HG02973 (cell line): ENCODE results near the gene KCNK2.

Experiments
- ATAC-seq: cut with Tn5 transposase; IDR thresholded peaks from one replicate; pipeline ENCODE4 v1.9.1; 2021; ENCODE audit warnings: moderate library complexity; ENCODE audit not compliant: unreplicated experiment

Gene KCNK2, protein sequence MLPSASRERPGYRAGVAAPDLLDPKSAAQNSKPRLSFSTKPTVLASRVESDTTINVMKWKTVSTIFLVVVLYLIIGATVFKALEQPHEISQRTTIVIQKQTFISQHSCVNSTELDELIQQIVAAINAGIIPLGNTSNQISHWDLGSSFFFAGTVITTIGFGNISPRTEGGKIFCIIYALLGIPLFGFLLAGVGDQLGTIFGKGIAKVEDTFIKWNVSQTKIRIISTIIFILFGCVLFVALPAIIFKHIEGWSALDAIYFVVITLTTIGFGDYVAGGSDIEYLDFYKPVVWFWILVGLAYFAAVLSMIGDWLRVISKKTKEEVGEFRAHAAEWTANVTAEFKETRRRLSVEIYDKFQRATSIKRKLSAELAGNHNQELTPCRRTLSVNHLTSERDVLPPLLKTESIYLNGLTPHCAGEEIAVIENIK

DNA sequence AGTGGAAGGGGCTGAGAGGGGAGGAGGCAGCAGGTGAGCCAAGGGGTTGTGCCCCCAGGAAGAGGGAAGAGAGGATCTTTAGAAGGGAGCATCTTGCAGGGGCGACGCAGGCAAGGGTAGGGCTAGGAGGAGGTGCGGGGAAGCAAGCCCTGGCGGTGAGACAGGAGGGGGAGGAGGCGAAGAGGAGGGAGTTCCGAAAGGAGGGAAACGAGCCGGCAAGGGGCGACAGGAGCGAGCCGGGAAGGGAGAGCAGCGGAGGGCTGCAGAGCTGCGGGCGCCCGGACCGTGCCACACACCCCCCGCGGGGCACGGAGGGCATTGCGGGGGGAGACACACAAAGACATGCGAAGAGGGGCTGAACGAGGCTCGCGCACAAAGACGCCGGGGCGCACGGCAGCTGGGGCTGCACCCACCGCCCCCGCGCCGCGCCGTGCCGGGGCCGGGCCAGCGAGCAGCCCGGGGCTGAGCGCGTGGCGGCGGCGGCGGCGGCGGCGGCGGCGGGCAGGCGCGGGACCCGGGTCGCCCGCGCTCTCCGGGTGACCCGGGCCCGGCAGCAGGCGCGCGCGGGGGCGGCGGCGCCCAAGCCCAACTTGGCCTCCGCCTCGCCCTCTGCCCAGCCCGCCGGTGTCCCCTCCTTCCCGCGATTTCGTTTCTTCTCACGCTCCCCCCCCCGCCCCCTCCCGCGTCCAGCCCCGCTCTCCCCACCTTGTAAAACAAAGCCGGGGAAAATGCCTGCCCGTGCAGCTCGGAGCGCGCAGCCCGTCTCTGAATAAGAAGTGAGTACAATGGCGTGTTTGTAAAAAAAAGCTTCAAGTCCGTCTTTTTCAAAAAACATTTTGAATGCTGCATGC is at the start of gene KCNK2:
TSS of gene KCNK2 (plus strand) at position 206 of the 851 bp plus-strand sequence. CDS start 649 bp downstream, outside the sequence.
- no peak for ATAC-seq

- ATAC-seq, result no peak
Observed at GRCh38 chr1:215032911-215033526, 49.5 kb upstream of the KCNK2 start.

DNA sequence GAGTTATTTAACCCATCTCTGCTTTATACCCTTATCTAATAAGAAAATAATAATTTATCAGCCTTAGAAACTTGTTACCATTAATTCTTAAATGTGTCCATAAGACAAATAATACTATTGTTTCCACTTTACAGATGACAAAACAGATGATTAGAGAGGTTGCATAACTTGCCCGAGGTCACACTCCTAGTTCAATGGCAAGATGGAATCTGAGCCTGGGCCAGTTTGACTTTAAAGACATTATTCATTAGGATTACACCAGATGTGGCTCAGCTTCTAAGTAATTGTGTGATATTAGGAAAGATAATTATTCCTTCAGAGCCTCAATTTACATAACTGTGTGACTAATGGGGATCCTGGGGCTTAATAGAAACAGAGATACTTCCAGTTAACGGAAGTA is 42.3 kb upstream of the KCNK2 start:
- ATAC-seq, result no peak

DNA sequence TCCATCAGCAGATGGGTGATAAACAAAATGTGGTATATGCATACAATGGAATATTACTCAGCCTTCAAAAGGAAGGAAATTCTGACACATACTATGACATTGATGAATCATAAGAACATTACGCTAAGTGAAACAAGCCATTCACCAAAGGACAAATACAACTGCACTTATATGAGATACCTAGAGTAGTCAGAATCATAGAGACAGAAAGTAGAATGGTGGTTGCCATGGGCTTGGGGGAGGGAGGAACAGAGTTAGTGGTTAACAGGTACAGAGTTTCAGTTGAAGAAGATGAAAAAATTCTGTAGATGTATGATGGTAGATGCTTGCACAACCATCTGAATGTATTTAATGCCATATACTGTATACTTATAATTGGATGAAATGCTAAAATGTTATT is 39.1 kb upstream of the KCNK2 start:
- no peak for ATAC-seq

GRCh38 chr1:215044151-215044550 is 38.4 kb upstream of the KCNK2 start:
- no peak for ATAC-seq

DNA sequence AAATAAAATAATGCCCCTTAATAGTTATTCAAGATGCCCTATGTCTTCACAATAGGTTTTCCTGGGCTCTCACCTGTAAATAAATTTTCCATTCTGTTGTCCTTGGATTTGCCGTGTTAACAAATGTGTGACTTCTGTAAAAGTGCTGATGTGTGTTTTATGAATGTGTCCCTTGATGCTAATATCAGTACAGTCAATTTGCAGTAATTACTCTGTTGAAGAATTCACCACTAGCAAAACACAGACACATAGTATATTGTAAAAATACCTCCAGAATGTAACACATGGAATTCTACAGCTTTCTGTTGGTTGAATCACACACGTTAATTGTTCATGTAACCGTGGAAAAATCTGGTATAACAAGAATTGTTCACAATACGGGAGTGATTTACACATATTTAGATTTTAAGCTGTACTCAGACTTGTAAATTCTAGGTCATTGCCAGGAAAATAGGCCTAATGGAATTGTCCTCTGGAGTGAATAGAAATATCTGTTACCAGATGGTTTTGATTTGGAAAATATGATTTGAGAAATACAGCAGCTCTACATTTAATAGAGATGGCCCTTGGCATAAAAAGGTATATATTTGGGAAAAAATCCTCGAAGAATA is 36.7 kb upstream of the KCNK2 start:
- ATAC-seq, result no peak

GRCh38 chr1:215052256-215053015 is 30.1 kb upstream of the KCNK2 start:
- no peak for ATAC-seq

DNA sequence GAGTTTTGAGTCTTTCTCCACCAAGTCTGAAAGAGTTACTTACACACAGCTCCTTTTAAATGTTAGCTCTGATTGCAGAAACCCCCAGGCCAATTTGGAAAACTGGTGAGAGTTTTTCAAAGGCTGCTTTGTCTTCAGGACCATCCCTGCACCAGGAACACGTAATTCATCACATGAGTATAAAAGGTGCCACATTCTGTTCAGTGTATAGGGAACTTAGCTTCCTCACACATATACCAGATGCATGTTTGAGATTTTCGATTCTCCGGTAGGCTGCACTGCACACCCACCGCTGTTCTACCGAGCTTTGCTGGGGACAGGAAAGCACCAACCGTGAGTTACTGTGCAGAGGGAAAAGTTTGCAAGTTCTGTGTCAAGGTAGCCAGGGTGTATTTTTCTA is 28.3 kb upstream of the KCNK2 start:
- ATAC-seq, result no peak

DNA sequence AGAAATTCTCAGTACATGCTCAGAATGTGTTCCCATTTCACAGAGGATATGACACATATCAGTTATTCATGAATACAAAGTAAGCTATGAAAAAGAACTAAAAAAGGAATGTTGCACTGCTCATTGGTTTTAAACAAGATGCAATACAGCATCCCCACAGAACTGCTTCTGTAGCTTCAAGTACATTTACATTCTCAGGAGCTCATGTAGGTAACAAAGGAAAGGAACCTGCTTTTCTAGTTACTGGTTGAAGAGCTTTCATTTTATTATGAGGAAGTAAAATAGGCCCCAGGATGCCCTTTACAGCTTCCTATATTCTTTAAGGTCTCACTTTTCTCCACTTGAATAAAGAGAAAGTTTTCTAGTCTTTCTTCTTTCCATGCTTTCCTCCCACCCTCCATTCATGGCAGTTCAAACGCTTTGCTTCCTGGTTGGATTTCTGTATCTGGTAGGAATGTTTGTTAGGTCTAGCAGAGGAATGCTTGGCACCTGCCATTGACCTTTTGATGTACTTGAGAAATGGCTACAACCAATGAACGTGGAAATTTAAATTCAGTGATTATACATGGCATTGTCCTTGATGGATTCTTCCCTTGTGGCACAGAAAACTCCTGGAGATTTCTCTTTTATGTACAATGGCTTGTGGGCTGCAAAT is 27.1 kb upstream of the KCNK2 start:
- no peak for ATAC-seq

DNA sequence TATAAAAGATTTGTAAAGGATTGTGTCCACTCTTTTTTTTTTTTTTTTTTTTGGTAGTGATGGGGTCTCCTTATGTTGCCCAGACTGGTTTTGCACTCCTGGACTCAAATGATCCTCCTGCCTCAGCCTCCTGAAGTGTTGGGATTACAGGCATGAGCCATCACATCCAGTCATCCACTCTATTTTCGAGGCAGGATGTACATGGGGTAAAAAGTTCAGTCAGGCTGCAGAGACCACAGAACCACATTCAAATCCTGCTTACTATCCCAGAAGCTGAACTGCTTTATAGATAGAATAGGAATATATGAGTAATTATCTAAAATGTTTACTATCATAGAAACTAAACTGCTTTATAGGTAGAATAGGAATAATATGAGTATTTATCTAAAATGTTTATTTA is 26.0 kb upstream of the KCNK2 start:
- ATAC-seq, result no peak

DNA sequence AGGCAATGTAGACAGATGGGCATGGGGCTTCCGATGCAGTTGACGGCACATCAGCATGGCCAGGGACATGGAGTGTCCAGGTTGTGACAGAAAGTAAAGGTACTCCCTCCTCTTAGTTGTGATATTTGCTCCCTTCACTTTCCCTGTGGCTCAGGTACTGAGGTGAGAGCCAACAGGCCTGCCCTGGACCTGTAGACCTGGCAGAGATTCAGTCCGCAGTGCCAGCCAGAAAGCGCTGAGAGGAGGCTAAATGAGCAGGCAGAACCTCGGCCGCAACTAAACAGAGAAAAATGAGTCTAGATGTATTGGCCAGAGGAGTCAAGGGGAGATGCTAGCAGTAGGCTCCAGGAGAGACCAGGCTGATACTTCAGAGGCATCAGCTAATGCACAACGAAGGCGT is 22.6 kb upstream of the KCNK2 start:
- no peak for ATAC-seq

- no peak for ATAC-seq
Observed at GRCh38 chr1:215064327-215064726, 18.2 kb upstream of the KCNK2 start.

DNA sequence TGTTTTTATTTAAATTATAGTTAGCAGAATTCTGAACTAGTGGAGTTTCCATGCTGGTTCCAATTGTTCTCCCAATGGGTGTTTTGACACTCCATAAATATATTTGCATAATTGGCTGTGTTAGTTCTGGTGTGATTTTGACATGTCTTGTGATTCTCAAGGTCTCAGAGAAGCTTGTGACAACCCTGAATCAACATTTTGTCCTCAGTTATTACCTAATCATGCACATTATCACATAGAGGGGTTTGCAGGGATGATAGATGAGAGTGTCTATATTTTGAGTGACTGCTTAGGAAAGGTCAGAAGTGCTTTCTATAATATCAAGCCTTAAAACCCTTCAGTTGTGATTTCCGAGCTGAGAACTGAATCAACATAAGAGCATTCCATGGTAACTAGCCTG is 11.5 kb upstream of the KCNK2 start:
- no peak for ATAC-seq

DNA sequence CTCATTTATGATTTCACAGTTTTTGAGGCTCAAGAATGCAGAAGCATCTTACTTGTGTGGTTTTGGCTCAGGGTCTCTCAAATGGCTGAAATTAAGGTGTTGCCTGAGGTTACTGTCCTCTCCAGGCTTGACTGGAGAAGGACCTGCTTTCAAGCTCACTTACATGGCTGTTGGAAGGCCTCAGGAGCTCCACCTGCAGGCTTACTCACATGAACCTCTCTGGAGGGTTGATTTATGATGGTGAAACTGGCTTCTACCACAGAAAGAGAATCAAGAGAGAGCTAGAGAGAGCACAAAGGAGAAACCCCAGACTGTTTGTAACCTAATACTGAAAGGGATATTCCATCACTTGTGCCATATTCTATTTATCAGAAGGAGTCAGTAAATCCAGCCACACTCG is 6.2 kb upstream of the KCNK2 start:
- no peak for ATAC-seq

- no peak for ATAC-seq
Observed at GRCh38 chr1:215079456-215079855, 3.1 kb upstream of the KCNK2 start.

DNA sequence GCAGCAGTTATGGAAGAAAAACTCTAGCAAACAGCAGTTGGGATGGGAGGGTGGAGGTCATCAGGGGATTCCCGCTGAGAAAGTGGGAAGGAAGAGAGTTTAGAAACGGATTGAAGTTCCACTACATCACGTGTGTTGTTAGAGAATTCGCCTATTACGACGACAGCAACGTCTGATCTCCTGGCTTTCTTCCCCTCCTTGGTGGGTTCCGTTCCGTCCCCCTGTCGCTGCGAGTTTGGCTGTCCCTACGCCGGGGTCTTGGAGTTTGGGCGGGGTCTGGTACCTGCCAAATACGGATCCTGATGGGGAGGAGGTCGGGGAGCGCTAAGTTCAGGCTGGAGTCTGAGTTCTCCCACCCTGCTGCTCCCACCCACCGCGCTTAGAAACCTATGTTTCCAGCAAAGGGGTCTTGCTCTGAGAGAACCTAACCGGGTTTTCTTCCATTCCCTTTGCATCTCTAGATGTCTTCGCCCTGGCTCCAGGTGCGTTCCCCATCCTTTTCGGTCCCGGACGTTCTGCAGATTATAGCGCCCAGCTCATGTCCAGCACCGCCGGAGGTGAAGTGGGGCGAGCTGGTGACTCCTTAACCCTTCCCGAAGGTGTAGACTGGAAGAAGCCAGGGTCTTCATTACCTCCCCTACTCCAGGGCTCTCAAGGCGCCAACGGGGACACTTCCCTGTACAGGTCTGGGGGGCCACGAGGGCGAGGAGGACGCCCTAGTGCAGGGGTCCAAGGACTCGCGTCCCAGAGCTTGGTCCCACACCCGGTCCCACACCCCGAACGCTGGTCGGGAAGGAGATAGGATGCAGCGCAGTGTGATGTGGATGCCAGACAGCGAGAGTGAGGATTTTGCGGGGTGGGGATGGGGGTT is 641 bp upstream of the KCNK2 start:
- ATAC-seq, result no peak

GRCh38 chr1:215083383-215083961 is 935 bp downstream of the KCNK2 start:
- ATAC-seq, result no peak

DNA sequence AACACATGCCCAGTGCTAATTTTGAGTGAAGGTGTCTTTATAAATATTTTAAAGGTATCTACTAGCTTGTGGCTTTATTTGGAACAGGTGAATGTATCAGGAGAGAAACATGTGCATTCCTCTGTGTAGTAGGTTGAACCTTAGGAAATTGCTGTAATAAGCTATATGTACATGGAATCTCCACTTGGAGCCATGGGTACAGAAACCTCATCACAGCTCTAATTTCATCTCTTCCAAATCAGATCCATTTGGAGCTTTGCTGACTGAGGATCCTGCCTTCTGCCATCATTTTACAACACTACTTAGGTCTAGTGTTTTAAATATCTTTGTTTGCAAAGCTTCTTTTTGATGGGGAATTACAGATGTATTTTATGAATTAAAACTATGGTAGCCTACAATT is 2.1 kb downstream of the KCNK2 start:
- no peak for ATAC-seq

GRCh38 chr1:215087603-215088002 is 5.1 kb downstream of the KCNK2 start:
- no peak for ATAC-seq
